GM18861 (cell line): Measurements from ENCODE around the gene TLDC2.
A peak's percentile ranks its signal among the peaks of the same experiment; 100 is the strongest.

Experiments used
- ATAC-seq: cut with Tn5 transposase; IDR thresholded peaks from one replicate; pipeline ENCODE4 v1.9.1; 2021; ENCODE audit not compliant: unreplicated experiment

Gene TLDC2

GRCh38 chr20:36849333-36850065 is 26.4 kb upstream of the TLDC2 start:
- no peak for ATAC-seq

GRCh38 chr20:36850759-36851158 is 25.2 kb upstream of the TLDC2 start:
- no peak for ATAC-seq

- ATAC-seq, result no peak
Measured at GRCh38 chr20:36851490-36851889, 24.4 kb upstream of the TLDC2 start.

GRCh38 chr20:36852187-36852586 is 23.8 kb upstream of the TLDC2 start:
- ATAC-seq, result peak; percentile 50

GRCh38 chr20:36854348-36855240 is 21.3 kb upstream of the TLDC2 start:
- no peak for ATAC-seq

GRCh38 chr20:36855241-36855657 is 20.7 kb upstream of the TLDC2 start:
- no peak for ATAC-seq

GRCh38 chr20:36856195-36856594 is 19.7 kb upstream of the TLDC2 start:
- no peak for ATAC-seq

GRCh38 chr20:36856691-36857635 is 19.0 kb upstream of the TLDC2 start:
- no peak for ATAC-seq

GRCh38 chr20:36859282-36859555 is 16.7 kb upstream of the TLDC2 start:
- ATAC-seq, result no peak

- ATAC-seq, result no peak
Measured at GRCh38 chr20:36859700-36860330, 16.1 kb upstream of the TLDC2 start.

GRCh38 chr20:36860339-36860738 is 15.6 kb upstream of the TLDC2 start:
- ATAC-seq, result no peak

- ATAC-seq, result no peak
Measured at GRCh38 chr20:36860811-36861624, 14.9 kb upstream of the TLDC2 start.

- ATAC-seq, result no peak
Measured at GRCh38 chr20:36861625-36861874, 14.4 kb upstream of the TLDC2 start.

- no peak for ATAC-seq
Measured at GRCh38 chr20:36861875-36862801, 13.8 kb upstream of the TLDC2 start.

- peak; percentile 30 for ATAC-seq
Measured at GRCh38 chr20:36862857-36863668, 12.9 kb upstream of the TLDC2 start.

GRCh38 chr20:36865076-36865860 is 10.7 kb upstream of the TLDC2 start:
- ATAC-seq, result no peak

GRCh38 chr20:36865861-36866149 is 10.1 kb upstream of the TLDC2 start:
- no peak for ATAC-seq

- ATAC-seq, result no peak
Measured at GRCh38 chr20:36866164-36866563, 9.8 kb upstream of the TLDC2 start.
